GM12874 (cell line): ENCODE data around the gene GPR52.

Source experiments
- CTCF ChIP-seq: IDR thresholded peaks from 2 replicates; pipeline ENCODE4 v1.5.1; 2011; ENCODE audit warnings: low read depth, mild to moderate bottlenecking, control low read depth, low read length, moderate library complexity; ENCODE audit not compliant: insufficient read depth

The GPR52 gene

GRCh38 chr1:174447866-174448530 is at the start of gene GPR52:
GPR52 (plus strand) TSS chr1:174447964; CDS start chr1:174448112, 148 bp downstream.
- no peak for TF ChIP-seq CTCF

GRCh38 chr1:174398246-174398645 is 49.5 kb upstream of the GPR52 start:
- TF ChIP-seq CTCF: no peak

- TF ChIP-seq CTCF: no peak
These were observed 48.6 kb upstream of the GPR52 start for GRCh38 chr1:174399211-174399610.

- no peak for TF ChIP-seq CTCF
These were observed 46.7 kb upstream of the GPR52 start for GRCh38 chr1:174401075-174401474.

GRCh38 chr1:174405219-174405618 is 42.5 kb upstream of the GPR52 start:
- no peak for TF ChIP-seq CTCF

GRCh38 chr1:174406421-174406820 is 41.3 kb upstream of the GPR52 start:
- no peak for TF ChIP-seq CTCF

- no peak for TF ChIP-seq CTCF
These were observed 40.1 kb upstream of the GPR52 start for GRCh38 chr1:174407665-174408064.
